HG03108 (cell line): Measurements from ENCODE around the gene TRAPPC12.
A peak's percentile ranks its signal among the peaks of the same experiment; 100 is the strongest.
"Not testable (repeated sequence)": the region's sequence is repeated elsewhere in the genome, so short reads cannot be mapped to it uniquely, and the experiment has no call there.

ENCODE experiments used
- ATAC-seq: cut with Tn5 transposase; IDR thresholded peaks from one replicate; pipeline ENCODE4 v1.9.1; 2021; ENCODE audit warnings: moderate library complexity; ENCODE audit not compliant: unreplicated experiment

Gene TRAPPC12

GRCh38 chr2:3451926-3452671, 72.6 kb downstream of the TRAPPC12 start:
- no peak for ATAC-seq

DNA sequence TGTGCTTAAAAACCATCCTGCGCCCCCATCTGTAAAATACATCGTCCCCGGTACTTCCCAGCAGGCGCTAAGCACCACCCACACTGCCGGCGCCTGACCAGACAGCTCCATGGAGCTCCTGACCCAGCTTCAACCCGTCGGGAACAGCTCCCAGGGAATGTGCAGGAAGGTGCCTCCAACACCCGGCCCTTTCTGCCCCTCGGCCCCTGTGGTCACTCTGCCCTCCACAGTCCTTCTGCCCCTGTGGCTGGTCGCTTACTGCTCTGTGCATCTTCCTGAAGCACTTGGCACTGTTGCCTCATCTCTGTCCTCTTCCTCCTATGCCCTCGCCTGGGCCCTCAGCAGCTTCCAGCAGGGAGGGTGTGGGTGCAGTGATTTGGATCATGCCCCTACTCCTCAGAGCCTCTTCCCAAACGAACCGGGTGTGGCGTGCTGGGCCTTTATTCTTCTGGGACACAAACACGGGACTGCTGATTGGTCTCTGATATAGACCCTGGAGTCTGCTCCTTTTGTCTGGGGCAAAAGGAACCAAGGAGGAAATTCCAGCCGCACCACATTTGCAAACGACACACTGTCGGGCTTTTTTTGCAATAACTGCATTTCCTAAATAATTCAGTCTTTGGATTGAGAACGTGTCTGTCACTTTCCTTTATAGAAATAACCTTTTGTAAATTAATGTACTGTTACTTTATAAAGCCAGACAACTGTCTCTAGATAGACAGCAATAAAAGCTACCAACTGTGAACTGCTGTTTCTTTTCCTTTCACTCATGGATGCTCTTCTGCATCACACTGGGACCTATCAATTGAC, 73.9 kb downstream of the TRAPPC12 start:
- ATAC-seq = no peak

- ATAC-seq = not testable (repeated sequence)
These were observed 74.5 kb downstream of the TRAPPC12 start for GRCh38 chr2:3454005-3454404.

- no peak for ATAC-seq
These were observed 75.3 kb downstream of the TRAPPC12 start for GRCh38 chr2:3454802-3455201.

- ATAC-seq = no peak
These were observed 76.6 kb downstream of the TRAPPC12 start for GRCh38 chr2:3456125-3456524.

GRCh38 chr2:3457524-3458395, 78.3 kb downstream of the TRAPPC12 start:
- no peak for ATAC-seq

- no peak for ATAC-seq
These were observed 79.1 kb downstream of the TRAPPC12 start for GRCh38 chr2:3458396-3459184.

GRCh38 chr2:3459185-3460015, 79.9 kb downstream of the TRAPPC12 start:
- no peak for ATAC-seq

DNA sequence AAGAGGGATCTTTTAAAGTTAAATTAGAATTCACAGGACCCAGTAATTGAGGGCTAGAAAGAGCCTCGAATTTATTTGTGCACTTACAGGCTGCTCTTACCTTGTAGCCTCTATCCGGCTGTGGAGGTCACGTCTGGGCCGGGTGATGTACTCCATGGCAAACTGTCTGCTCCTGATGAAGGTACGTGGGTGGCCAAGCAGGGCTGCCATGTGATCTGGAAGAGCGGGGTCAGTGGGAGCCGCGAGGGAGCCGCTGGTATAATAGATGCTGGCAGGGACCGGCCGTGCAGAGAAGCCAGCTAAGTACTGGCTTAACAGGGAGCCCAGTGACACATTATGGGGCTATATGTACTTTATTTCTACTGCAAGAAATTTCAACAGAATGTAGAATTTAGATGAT, 80.7 kb downstream of the TRAPPC12 start:
- no peak for ATAC-seq

DNA sequence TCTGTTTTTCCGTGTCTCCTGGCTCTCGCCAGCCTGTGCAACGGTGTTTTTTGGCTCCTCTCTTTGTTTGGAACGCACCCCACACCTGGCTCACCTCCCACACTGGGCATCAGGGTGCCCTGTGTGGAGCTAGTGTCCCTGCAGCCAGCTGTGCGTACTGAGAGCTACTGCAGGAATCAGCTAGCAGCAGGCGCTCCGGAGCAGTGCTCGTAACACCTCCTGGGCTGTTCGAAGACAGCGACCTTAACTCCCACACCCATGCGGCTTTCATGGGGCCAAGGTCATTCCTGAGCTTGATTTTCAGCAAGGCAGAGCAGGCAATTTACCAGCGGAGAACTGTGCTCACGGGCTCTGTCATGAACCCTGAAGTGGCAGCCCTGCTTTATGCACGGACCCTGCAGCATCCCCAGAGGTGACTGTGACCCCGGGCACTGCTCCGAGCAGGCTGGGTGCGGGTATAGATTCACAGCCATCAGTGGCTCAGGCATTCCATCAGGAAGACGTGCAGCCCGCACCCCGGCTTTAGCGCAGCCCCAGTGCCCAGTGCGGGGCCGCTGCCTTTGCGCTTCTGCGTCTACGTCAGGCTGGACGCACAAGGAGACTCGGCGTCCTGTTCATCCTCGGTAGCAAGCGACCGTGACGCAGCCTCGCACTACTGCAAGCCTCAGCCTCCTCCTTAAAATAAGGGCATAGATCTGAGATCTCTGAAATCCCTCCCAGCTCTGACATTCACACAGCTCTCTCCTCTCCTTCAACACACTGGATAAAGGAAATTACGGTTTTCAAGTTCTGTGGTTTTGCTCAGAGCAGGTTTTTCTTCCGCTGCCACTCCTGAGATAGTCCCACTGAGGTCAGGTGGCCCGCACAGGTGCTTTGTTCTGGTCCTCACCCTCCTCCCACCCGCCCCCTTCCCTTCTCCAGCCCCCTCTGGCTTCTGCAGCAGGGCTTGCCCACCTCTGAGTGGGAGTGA, 81.6 kb downstream of the TRAPPC12 start:
- ATAC-seq = no peak

GRCh38 chr2:3461801-3462492, 82.5 kb downstream of the TRAPPC12 start:
- ATAC-seq = peak; percentile 70

DNA sequence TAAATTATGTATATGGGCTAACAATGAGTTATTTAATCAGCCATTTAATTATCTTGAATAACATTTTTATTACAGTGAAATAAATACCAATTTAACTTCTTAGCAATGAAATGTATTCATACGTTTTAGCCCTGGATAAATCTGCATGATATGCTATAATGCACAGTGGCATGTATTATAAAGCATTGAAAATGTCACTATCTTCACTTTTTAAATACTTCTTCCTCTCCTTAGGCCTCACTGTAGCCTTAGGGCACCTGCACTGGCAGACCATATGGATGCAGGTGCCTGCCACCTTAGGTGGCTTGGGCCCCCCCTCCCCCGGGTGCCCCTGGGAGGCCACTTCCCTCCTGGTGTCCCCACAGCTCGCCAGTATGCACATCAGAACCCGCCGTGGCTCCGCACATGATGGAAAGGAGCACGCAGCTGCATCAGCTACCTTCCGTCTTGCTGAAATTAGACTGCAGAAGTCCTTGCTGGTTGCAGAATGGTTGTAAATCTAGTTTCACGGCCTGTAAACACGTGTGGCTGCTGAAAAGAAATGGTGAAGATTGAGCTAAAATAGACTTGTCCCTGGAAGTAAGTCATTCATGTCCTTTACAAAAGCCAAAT, 83.1 kb downstream of the TRAPPC12 start:
- no peak for ATAC-seq

- ATAC-seq = no peak
These were observed 83.8 kb downstream of the TRAPPC12 start for GRCh38 chr2:3463186-3463835.

GRCh38 chr2:3463944-3464343, 84.5 kb downstream of the TRAPPC12 start:
- ATAC-seq = no peak

- no peak for ATAC-seq
These were observed 85.0 kb downstream of the TRAPPC12 start for GRCh38 chr2:3464401-3465005.

GRCh38 chr2:3465328-3465727, 85.8 kb downstream of the TRAPPC12 start:
- ATAC-seq = no peak
